ENCODE data around the gene UTS2B. TPM values are rescaled to one million over a fixed set of nuclear protein-coding genes. Genes with fewer than 3 reads are reported as not detected.

UTS2B gene
- total RNA-seq (2014; rRNA removed; shearing (Covaris generic)) (not detected in 2 replicates), polyA plus RNA-seq (2016; fragmentation: Nextera tagmentation; extraction: Ambion mirVana) (0.21 TPM in 1 of 2 replicates, not detected in the other)
- long read RNA-seq: 0 reads

GRCh38 chr3:191329654-191330529, at the start of gene UTS2B:
TSS of gene UTS2B (minus strand) at chr3:191330526. CDS start at chr3:191282189, 48,337 bp downstream.
- peak; percentile 71 for ATAC-seq
- peaks cover 43% of the 10 kb centered on the region for H3K79me2 ChIP-seq (replicated peaks; ENCODE audit: insufficient read depth)
- TF ChIP-seq ZNF114 (CRISPR knock-in tag; IDR thresholded peaks at IDR 0.05) (no peak), ZNF462 (CRISPR knock-in tag; IDR thresholded peaks at IDR 0.05) (no peak), CTCF (conservative IDR thresholded peaks at IDR 0.05; ENCODE audit: low read depth in 2 of 2) (no peak), EZH2 (IDR thresholded peaks at IDR 0.05; ENCODE audit: low read depth, unreplicated experiment) (no peak), NANOG (IDR thresholded peaks at IDR 0.05; ENCODE audit: borderline replicate concordance) (no peak), POLR2AphosphoS5 (IDR thresholded peaks at IDR 0.05; ENCODE audit: low read depth) (no peak), ZNF331 (CRISPR knock-in tag; IDR thresholded peaks at IDR 0.05; ENCODE audit: low read depth) (no peak), STAT1 (IDR thresholded peaks at IDR 0.05; ENCODE audit: unreplicated experiment) (no peak), REST (IDR thresholded peaks at IDR 0.05; ENCODE audit: unreplicated experiment) (no peak), EZH2phosphoT487 (IDR thresholded peaks at IDR 0.05; ENCODE audit: unreplicated experiment) (no peak), ETS1 (IDR thresholded peaks at IDR 0.05) (no peak), JUNB (IDR thresholded peaks at IDR 0.05; ENCODE audit: unreplicated experiment) (no peak), CREB1 (CRISPR knock-in tag; IDR thresholded peaks at IDR 0.05; ENCODE audit: low read depth) (no peak)

More at GRCh38 chr3:191329654-191330529, at the start of gene UTS2B:
- Mint-ChIP-seq H3K9me3 (no peaks in the 10 kb centered on the region), H3K27me3 (ENCODE audit: insufficient read depth, low read depth, poor library complexity) (peaks cover 9% of the 10 kb centered on the region), H3K4me3 (peak within 1 kb of the TSS; percentile 88), H3K4me1 (peaks cover 42% of the 10 kb centered on the region), H3K36me3 (ENCODE audit: low read depth) (no peaks in the 10 kb centered on the region), H3K27ac (peak within 1 kb of the TSS; percentile 30; the same call in 1 of the 2 replicates)
- peaks cover 35% of the 10 kb centered on the region for H3K4me1 ChIP-seq (ENCODE audit: insufficient read depth)
- no peaks in the 10 kb centered on the region for H3K9me2 ChIP-seq (ENCODE audit: insufficient read depth)
- H3K4me2 ChIP-seq: peak within 1 kb of the TSS; percentile 86
- no peaks in the 10 kb centered on the region for H3K36me3 ChIP-seq (ENCODE audit: insufficient read depth)
- H2AFZ ChIP-seq: peak within 1 kb of the TSS; percentile 95
- H4K20me1 ChIP-seq (replicated peaks; ENCODE audit: insufficient read depth): no peaks in the 10 kb centered on the region
- peak within 1 kb of the TSS; percentile 29; the same call in 1 of the 2 replicates for H3K27ac ChIP-seq (ENCODE audit: low read depth)
- H3F3A ChIP-seq (replicated peaks; ENCODE audit: low read depth): peaks cover 4% of the 10 kb centered on the region; the same call in 1 of the 2 replicates
- peak within 1 kb of the TSS; percentile 83 for H3K4me3 ChIP-seq
- peaks cover 40% of the 10 kb centered on the region for H3K27me3 ChIP-seq (ENCODE audit: insufficient read depth)
- DNase-seq (ENCODE audit: low spot score): peak; percentile 71

Data from GM23338 (cell line).